ENCODE data around the gene GRB7.

DNA sequence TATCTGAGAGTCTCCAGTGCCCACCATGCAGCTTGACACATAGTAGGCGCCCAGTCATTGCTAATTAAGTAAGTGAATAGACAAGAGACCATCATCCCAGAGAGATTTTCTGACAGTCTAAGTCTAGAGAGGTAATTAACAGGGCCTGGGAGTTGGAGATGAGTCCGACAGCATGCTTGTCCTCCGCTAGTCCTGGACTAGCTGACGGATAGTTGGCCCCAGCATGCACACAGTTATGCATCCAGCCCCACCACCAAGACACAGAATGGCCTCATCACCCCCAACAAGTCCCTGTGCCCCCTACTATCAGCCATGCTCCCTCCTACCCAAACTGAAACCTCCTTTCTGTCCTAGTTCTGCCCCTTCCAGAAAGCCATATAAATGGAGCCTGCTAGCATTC is 10.0 kb downstream of the GRB7 start:
- TF ChIP-seq POLR2A (IDR thresholded peaks at IDR 0.05; ENCODE audit: low read depth, low read length) (no peak), CTCF (IDR thresholded peaks at IDR 0.05; ENCODE audit: extremely low read depth in 1 of 2, insufficient read depth in 1 of 2, low read depth in 1 of 2, low read length in 2 of 2) (no peak), POLR2AphosphoS5 (IDR thresholded peaks at IDR 0.05; ENCODE audit: insufficient read depth, low read depth, low read length) (no peak), MYC (IDR thresholded peaks at IDR 0.05; ENCODE audit: low read depth, low read length) (no peak), EZH2 (IDR thresholded peaks at IDR 0.05; ENCODE audit: borderline replicate concordance, low read depth, low read length, severe bottlenecking) (no peak), GATA2 (IDR thresholded peaks at IDR 0.05; ENCODE audit: insufficient read depth, insufficient read length, low read depth, low read length) (no peak), JUN (IDR thresholded peaks at IDR 0.05; ENCODE audit: borderline replicate concordance, insufficient read depth, insufficient read length, low read depth) (no peak), FOS (IDR thresholded peaks at IDR 0.05; ENCODE audit: borderline replicate concordance, insufficient read depth, low read length) (no peak)
- TF ChIP-seq, protein P1, sequence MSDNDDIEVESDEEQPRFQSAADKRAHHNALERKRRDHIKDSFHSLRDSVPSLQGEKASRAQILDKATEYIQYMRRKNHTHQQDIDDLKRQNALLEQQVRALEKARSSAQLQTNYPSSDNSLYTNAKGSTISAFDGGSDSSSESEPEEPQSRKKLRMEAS (IDR thresholded peaks at IDR 0.05; ENCODE audit: insufficient read depth, insufficient read length) = no peak

All from endothelial cell of umbilical vein (primary cell).